HG03558 (cell line): ENCODE results near the gene STX16.
A peak's percentile ranks its signal among the peaks of the same experiment; 100 is the strongest.

Experiments
- ATAC-seq: cut with Tn5 transposase; IDR thresholded peaks from one replicate; pipeline ENCODE4 v1.9.1; 2021; ENCODE audit warnings: moderate number of reproducible peaks; ENCODE audit not compliant: unreplicated experiment; ENCODE audit errors: extremely low read depth

Gene STX16

DNA sequence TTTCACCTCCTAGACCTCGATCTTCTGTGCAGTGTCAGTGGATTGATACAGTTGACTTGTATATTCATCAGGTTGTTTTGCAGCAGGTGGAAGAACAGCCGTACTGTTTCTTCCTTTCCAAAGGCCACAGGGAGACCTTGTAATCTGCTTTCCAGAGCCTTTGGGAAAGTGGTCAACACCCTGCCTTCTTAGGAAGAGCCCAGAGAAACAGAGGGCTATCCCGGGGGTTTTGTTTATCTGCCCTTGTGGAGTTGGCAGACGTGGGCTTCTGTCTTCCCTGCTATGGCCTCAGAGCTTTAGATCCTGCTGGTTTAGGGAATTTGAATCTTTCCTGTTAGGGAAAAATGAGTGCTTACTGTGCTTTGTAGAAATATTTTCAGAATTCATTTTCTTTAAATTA lies 19.6 kb downstream of the STX16 start:
- no peak for ATAC-seq

DNA sequence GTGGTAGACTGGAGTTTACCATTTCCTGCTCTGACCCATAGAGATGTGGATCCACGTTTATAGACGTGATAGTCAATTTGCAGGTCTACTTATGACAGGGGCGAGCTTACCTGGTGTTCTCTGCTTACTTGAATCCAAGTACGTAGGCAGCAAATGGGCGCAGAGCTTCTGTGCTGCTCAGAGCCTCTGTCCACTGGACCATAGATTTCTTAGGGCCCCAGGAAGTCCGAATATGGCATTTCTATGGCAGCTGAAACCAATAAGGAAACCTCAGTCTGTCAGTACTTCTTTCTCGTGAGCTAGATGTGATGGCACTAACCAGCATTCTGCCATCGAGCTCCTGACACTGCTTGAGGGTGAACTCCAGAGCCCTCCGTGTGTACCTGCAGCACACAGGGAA lies 22.0 kb downstream of the STX16 start:
- no peak for ATAC-seq

DNA sequence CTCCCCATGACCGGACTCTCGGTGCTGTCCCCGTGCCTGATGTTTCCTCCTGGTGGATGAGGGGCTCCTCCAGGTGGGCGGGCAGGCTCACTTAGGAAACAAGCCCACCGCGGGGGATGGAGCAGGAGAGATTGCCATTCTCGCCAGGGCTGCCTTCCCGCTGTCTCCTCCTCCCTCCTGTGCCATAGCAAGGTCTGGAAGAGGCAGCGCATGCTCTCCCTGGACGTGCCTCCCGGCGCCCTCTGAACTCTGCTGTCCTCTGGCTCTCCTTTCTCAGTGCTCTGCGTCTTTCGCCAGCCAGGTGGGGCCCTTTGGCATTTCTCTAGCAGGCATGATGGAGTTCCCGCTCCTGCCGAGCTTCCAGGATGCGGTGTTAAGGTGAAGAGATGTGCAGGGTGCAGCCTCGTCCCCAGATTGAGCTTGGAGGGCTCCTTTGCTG lies 24.1 kb downstream of the STX16 start:
- no peak for ATAC-seq

DNA sequence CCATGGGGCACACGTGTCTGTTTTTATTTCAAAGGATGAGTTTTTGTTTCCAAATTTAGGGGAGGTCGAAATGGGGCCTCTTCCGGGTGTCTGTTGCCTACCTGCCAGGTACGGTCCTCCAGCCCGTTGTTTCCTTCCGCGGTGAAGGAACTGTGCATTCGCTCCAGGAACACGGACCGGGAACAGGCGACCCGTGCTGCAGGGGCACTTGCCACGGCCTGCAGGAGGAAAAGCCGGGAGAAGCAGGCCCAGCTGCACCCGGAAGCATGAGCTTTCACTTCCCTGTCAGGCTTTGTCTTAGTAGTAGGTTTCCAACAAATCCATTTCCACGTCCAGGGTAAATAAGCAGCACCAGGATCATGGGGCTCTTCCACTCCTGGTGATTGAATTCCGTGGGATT lies 24.6 kb downstream of the STX16 start:
- ATAC-seq = no peak

DNA sequence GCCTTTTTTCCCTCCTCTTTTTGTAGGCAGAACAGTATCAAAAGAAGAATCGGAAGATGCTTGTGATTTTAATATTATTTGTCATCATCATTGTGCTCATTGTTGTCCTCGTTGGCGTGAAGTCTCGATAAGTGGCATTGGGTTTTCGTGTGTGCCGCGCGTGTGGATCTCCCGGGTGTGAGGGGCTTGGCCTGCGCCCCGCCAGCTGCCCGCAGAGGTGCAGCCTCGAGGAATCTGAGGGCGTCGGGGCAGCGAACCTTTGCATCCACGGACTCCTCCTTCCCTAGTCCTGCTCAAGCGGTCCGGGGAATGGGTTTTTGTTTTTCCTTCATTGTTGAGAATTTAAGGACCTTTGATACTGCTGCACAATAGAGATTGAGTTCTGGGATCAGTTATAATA lies 25.1 kb downstream of the STX16 start:
- ATAC-seq = no peak

DNA sequence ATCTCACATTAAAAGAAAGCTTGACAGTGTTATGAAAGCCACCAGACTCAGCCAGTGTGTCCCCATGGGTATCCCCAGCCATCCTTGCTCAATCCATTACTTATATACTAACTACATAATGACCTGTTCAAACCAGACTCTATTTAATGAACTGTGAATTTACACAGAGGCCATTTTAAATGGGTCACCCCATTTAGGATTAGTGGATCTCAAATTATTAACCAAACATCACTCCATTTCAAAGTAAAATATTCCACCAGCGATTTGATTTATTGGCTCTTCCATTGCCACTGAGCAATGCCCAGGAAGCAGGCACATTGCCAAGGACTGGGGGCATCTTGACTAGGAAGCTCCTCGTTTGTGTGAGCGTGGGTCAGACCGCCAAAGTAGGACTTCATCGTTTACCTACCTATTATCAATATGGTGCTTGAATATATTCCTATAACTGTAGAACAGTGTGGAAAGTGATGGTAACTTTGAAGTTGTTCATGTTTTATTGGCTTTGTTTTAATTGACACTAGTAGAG lies 26.1 kb downstream of the STX16 start:
- no peak for ATAC-seq

DNA sequence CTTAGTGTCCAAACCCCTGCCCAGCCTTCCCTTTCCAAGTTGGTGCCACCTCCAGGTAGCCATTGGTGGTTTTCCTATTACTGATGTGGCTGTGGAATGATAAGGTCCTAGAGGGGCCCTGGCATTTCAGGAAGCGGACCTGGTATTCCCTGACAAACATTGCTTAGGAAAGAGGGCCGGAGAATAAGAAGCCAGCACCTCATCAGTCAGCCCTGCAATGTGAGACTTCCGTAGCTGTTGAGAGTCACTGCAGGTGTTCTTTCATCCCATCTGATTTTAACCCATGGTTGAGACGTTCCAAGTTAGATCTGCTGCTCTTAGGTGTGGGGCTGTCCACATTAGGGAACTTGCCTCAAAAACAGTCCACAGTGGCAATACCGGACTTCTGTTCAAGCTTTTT lies 26.7 kb downstream of the STX16 start:
- ATAC-seq = no peak

DNA sequence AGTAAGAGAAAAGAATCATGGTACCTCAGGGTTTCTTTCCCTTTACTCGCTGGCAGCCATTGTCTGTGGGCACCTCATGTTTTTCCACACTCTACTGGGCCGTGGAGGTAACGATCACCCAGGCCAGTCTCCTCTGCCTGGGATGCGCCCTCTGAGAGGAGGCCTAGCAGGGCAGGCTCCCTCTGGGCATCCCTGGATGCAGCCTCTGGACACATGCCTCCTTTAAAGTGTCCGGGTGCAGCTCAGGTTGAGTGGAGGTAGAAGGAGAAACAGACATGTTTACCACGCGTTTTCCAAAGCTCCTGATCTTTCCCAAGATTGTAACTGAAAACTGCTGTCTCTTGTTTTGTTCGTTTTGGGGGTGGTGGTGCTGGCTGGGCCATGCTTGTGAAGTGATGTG lies 27.7 kb downstream of the STX16 start:
- no peak for ATAC-seq

DNA sequence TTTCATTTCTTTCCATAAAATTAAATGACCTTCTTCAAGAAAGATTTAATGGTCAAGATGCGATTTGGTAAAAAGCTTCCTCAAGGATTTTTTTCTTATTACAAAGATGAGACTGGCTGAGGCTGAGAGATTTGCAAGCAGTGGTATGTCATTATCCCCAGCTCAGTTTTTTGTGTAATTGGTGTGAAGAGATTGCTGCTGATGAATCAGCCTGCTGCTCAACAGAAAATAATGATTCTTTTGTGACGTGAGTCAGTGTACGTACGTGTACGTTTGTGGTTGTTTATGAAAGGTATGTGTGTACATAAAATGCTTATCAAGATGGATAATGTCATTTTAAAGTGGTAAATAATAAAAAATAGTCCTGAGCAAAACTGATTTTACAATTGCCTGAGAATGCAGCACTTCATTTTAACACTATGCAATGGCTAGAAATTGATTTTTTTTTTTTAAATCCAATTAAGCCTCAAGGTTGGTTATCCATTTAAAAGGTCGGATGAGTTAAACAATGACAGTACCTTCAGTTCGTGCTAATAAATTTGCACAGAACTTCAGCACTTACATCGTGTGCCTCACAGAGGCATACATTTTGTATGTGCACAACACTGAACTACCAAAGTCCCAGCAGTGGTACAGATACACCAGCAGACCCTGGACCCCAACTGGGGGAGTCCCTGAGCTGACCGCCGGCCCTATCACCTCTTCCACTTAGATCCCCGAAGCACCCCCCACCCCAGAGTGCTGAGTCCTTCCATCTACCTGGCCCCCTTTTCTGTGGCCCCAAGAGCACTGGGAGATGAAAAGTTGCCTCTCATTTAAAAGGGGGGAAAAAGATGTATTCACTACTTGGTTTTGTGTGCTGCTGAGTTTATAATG lies 31.8 kb downstream of the STX16 start:
- no peak for ATAC-seq

DNA sequence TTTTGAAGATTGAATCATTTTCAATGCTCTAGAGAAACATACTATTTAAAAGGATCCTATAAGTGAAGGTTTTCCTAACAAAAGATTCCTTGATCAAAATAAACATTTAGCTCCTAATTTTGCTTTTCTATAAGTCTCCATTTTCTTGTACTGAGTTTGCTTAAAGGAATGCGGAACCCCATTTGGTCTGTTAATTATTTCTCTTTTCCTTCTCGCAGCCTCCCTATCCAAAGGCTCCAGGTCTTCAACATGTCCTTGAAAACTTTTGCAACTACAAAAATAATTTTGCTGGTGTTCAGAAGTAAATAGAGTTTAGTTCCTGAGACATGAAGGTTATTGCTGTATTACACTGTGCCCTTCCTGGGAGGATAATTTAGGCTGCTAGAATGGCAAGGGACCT lies 33.2 kb downstream of the STX16 start:
- ATAC-seq = no peak

DNA sequence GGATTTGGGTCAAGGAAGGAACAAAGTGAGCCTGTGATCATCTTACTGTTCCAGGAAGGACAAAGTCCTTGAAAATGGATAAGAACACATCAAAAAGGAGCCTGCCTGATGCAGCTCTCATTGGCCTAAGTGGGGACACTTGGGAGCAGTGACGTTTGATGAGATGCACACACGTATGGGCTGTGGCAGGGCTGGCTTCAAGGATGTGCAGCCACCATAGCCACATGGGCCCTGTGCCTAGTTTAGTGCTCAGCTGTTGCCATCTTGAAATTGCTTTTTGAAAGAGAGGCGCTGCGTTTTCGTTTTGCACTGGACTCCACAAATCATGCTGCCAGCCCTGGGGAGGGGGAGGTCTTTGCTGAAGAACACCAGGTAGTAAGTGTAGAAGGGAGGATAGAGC lies 34.9 kb downstream of the STX16 start:
- ATAC-seq = no peak

DNA sequence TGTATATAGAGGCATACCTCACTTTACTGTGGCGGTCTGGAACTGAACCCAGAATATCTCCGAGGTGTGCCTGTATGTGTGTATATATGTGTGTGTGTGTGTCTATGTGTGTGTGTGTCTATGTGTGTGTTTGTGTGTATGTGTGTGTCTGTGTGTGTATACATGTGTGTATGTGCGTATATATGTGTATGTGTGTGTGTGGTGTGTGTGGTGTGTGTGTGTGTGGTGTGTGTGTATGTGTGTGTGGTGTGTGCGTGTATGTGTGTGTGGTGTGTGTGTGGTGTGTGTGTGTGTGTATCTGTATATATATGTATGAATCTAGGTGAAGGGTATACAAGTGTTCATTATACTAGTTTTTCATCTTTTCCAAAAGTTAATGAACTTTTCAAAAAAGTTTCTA lies 37.3 kb downstream of the STX16 start:
- no peak for ATAC-seq

DNA sequence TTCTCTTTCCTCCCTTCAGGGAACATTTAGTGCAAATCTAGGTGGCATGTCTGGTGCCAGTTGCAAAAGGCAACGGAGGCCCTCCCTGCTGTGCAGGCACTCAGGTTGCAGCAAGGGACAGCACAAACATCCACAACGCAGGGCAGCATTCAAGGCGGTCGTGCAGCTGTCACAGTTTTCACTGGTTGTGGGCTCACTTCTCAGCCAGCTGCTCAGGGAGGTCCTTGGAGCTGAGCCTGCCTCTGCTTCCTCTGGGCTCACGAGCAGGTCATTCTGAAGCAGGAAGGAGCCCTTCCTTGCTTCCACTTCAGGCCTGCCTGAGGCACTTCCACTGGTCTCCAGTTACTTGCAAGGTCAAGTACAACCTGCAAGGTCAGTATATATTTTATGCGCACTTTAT lies 37.8 kb downstream of the STX16 start:
- ATAC-seq = no peak

DNA sequence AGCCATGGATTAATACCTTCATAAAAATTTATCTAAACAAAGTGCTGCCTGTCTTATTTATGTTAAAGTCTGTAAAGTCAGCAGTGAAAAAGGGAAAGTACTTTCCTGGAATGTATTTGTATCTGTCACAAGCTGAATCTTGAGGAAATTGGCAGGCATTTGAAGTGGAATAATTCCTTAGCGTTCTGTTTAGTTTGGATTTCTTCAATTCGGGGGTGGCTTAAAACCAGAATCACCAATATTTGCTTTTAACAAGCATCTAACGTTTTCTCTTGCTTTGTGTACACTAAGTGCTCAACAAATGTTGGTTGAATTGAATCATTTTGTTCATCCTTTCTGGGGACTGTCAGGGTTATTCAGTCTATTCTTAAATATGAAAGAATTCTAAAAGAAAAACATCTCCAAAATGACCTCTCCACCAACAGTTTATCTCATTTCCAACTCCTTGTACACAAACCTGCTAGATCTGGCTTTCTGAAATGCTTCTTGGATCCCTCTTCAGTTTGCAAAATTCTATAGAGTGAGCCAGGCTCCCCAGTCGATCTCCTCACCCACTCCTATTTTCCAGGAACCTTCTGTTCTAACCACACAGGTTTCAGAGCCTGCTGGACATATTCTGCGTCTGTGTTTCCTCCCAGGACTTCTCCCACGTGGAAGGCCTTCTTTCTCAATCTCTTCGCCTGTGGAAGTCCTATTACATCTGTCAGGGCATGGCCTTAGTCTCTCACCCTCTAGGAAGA lies 39.5 kb downstream of the STX16 start:
- no peak for ATAC-seq

DNA sequence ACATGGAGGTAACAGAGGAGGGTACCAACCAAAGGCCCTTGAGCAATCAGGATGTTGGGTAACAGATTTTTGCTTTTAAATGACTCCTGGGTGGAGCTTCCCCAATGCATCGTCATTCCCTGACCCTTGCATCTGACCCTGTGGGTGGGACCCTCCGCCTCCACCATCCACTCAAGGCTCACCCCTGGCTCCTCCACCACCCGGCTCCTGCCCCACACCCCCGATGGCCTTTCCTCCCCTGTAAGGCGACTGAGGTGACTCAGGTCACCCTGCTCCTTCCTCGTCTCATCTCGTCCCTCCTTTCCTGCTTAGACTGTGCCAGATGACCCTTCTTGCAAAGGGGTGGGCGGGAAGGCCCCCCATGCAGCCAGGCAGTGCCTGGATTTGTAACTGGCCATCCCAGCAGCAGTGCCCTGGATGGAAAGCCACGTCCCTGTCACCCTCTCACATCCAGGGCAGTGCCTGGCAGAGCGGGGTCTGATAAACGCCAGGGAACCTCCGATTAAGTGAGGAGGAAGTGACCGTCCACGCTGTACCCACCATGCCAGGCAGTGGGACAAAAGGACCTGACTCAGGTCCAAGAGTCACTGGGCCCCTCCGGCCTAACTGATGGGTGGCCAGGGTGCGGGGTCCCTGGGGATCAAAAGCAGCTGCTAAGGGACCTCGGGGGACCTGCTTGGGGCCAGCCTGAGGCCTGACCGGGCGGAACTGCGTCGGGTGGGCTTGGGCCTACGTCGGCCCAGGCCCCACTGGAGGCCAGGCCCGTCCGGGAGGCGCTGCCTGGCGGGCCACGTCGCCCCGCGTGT lies 40.9 kb downstream of the STX16 start:
- no peak for ATAC-seq

DNA sequence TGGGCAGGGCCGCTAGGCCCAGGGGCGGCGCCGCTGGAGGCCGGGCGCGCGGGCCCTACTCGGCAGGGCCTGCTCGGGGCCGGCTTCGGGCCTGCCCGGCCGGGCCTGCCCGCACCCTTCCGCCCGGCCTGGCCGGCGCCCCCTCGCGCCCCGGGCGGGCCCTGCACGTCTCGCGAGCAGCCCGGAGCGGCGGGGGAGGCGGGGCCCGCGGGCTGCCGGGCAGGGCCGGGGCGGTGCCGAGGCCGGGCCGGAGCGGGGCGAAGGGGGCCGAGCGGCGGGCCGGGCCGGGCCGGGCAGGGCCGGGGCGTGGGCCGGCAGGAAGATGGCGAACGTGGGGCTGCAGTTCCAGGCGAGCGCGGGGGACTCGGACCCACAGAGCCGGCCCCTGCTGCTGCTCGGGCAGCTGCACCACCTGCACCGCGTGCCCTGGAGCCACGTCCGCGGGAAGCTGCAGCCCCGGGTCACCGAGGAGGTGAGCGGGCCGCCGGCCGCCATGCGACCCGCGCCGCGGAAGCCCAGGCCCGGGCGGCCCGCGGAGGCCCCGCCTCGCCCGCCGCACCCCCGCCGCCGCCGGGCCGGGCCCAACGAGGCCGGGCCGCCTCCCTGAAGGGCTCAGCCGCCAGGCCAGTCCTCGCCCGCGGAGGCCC lies 41.6 kb downstream of the STX16 start, which contains the start of gene NPEPL1:
Gene NPEPL1 (plus strand): TSS at position 222 of the 647 bp plus-strand sequence. CDS start 101 bp downstream, at position 323.
- peak; percentile 45 for ATAC-seq

DNA sequence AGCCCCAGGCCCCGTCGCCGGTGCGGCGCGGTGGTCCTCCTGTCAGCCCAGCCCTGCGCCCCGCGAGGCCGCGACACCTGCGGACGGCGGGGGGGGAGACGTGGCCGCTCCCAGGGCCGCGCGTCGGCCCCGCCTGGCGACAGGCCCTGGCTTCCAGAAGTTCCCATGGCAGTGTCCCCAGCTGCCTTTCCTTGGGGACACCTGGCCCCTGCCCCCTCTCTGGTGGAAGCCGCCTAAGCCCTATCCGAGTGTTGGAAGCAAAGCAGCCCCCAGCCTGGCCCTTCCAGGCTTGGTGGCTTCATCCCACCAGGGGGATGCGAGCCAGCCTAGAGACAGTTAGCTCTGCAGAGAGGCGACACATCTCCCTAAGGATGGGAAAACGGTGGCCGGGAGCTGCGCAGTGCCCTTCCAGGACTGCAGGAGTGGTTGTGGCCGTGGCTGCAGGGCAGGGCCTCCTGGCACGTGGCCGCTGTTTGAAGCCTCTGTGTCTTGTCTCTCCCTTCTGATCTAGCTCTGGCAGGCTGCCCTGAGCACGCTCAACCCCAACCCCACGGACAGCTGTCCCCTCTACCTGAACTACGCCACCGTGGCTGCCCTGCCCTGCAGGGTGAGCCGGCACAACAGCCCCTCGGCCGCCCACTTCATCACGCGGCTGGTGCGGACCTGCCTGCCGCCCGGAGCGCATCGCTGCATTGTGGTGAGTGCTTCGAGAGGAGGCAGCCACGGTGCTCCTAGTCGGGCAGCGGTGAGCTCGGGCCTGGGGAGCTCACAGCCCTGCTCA lies 42.3 kb downstream of the STX16 start:
- no peak for ATAC-seq

DNA sequence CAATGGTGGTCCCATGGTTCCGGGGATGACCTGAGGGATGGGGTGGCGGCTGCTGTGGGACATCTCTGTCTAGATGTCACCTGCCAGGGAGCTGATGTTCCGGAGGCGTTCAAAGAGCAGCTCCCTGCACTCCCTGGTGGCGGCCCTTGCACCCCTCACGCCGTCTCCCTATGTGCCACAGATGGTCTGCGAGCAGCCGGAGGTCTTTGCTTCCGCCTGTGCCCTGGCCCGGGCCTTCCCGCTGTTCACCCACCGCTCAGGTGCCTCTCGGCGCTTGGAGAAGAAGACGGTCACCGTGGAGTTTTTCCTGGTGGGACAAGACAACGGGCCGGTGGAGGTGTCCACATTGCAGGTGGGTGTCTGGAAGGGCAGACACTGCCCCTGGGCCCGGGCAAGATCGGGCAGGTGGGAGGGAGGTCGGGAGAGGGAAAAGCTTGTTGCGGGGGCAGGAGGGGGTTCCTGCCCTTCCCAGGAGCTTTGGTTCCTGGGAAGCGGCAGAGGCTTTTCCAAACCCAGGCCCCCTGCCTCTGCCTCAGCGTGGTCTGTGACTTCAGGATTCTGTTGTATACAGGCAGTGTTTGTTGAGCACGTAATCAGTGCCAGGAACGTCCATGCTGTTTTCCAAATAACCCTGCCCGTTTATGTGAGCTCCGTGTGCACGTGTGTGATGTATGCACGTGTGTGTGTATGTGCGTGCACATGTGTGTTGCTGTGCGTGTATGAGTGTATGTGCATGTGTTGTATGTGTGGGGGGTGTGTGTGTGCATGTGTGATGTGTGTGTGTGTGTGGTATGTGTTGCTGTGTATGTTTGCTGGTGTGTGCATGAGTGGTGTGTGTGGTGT lies 43.4 kb downstream of the STX16 start:
- ATAC-seq = no peak
